T-helper 2 cell (primary cell): ENCODE results near the gene MROH8.
A peak's percentile ranks its signal among the peaks of the same experiment; 100 is the strongest.
"Not testable (repeated sequence)": the region's sequence is repeated elsewhere in the genome, so short reads cannot be mapped to it uniquely, and the experiment has no call there.

ENCODE experiments used
- DNase-seq, 5 experiments: peaks; one replicate each; pipeline versions ENCODE4 v3.0.0 to v3.0.0-alpha.2; 2012 to 2022

Gene MROH8

GRCh38 chr20:37081717-37082289 lies 97.5 kb downstream of the MROH8 start:
- DNase-seq: peak in 2 of 5 experiments; percentile 12 to 32

DNA sequence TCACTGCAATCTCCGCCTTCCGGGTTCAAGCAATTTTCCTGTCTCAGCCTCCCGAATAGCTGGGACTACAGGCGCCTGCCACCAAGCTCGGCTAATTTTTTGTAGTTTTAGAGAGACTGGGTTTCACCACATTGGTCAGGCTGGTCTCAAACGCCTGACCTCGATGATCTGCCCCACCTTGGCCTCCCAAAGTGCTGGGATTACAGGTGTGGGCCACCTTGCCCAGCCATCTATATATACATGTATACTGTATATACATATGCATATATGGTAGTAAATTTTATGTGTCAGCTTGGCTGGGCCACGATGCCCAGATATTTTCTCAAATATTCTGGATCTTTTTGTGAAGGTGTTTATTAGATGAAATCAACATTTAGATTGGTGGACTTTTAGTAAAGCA lies 102.3 kb downstream of the MROH8 start:
- DNase-seq: no peak

DNA sequence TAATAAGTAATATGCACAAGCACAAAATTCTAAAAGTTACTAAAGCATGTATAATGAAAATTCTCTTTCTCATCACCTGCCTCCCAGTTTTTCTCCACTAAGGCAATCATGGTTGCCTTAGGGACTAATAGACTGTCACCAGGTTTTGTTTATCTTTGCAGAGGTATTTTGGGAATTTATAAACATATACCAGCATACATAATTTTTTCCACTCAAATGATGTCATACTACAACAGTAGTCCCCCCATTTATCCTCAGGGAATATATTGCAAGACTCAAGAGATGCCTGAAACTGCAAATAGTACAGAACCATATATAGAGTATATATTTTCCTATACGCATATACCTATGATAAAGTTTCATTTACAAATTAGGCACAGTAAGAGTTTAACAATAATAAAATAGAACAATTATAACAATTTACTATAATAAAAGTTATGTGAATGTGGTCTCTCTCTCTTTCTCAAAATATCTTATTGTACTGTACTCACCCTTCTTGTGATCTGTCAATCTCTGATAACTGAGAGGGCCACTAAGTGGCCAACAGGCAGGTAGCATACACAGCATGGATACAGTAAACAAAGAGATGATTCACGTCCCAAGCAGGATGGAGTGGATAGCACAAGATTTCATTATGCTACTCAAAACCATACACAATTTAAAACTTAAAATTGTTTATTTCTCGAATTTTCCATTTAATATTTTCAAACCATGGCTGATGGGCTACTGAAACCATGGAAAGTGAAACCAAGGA lies 103.2 kb downstream of the MROH8 start:
- no peak for DNase-seq

- DNase-seq: peak in 1 of 5 experiments; percentile 27
These were observed 106.8 kb downstream of the MROH8 start for GRCh38 chr20:37072293-37073196.

- DNase-seq: peak in 2 of 5 experiments; percentile 13 to 50
These were observed 107.9 kb downstream of the MROH8 start for GRCh38 chr20:37071481-37071911.

GRCh38 chr20:37069563-37069962 lies 109.8 kb downstream of the MROH8 start:
- DNase-seq: not testable (repeated sequence)

DNA sequence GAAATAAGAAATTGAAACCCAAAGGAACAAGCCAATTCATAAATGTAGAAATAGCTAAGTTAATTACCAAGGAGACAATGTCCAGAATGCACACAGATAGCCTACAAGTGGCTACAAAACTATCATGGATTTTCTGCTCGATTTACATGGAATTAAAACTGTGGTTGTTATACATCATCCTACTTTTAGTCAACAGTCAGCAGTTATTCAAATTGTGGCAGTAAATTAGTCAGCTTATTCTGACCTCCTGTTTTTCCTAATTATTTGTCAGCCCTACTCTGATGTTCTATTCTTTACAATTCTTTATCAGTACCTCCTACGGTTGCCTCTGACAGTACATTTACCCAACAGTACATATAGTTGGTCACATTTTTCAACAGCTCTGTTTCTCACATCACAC lies 113.2 kb downstream of the MROH8 start:
- no peak for DNase-seq

DNA sequence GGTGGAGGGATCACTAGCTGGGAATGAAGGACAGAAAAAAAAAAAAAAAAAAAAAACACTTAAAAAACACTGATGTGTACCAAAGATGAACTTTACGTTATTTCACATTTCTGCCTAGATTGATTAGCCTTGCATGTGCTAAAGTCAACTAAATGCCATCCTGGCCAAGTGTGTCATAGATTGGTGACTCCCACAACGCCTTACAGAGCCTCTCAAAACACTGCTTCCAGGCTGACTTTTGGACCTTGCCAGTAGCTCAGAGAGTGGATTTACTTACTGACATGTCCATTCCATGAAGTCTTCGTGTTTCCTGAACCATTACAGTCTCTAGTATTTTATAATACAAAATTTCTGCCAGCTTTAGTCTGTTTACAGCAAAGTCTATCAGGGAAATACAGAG lies 124.1 kb downstream of the MROH8 start:
- no peak for DNase-seq

DNA sequence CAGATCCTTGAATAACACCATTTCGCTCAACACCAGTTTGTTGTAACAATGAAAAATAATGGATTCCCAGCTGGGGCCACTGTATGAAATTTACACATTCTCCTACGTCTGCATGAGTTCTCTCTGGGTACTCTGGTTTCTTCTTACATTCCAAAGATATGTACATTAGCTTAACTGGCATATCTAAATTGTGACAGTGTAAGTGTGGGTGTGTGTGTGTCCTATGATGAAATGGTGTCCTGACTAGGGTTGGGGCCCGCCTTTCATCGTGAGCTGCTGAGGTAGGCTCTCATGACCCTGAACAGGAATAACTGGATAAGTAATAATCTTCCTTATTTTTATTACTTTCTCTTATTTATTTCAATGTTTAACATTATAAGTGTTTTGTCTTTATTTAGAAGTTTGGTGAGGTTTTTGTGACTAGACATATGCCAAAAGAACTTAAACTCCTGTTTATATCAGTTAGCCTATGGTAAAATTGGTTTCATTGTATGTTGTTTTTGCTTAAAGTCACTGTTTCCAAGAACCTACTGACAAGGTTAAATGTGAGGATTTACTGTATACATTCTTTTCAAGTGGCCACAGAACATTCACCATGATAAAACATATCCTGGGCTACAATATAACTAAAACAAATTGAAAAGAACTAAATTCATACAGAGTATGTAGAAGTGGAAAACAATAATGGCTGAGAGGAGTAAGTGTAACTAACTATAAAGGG lies 126.0 kb downstream of the MROH8 start:
- DNase-seq: no peak
